Calu3 (cell line): ENCODE results near the gene TRIM44. TPM values are rescaled to one million over a fixed set of nuclear protein-coding genes. Genes with fewer than 3 reads are reported as not detected.

Source experiments
- BruUV-seq: library from RNA; stranded (reverse); fragments of 400-500 nt; replicated peaks from 2 replicates; lab custom pipeline; 2021; lab: Mats Ljungman, UMichigan
- CTCF ChIA-PET: fragments of 300-600 bp; sonication (Branson Sonifier 250); formaldehyde crosslinking; loops from one replicate; lab custom pipeline; 2022; ENCODE audit warnings: antibody characterized with exemption; lab: Charles Lee
- DNase-seq: peaks from one replicate; pipeline ENCODE4 v3.0.0; 2022
- H3K27ac Mint-ChIP-seq: one replicate; pipeline ENCODE4 v1.8.0; 2022; ENCODE audit warnings: mixed read lengths; ENCODE audit not compliant: unreplicated experiment
- H3K27me3 Mint-ChIP-seq: one replicate; pipeline ENCODE4 v1.8.0; 2022; ENCODE audit warnings: mixed read lengths; ENCODE audit not compliant: unreplicated experiment
- H3K36me3 Mint-ChIP-seq: one replicate; pipeline ENCODE4 v1.8.0; 2022; ENCODE audit warnings: mild to moderate bottlenecking, moderate library complexity, mixed read lengths; ENCODE audit not compliant: insufficient read depth, unreplicated experiment
- H3K4me1 Mint-ChIP-seq: one replicate; pipeline ENCODE4 v1.8.0; 2022; ENCODE audit warnings: mild to moderate bottlenecking, low read depth, mixed read lengths; ENCODE audit not compliant: unreplicated experiment
- H3K4me3 Mint-ChIP-seq: one replicate; pipeline ENCODE4 v1.8.0; 2022; ENCODE audit warnings: mild to moderate bottlenecking, low read depth, moderate library complexity, mixed read lengths; ENCODE audit not compliant: unreplicated experiment
- H3K9me3 Mint-ChIP-seq: one replicate; pipeline ENCODE4 v1.8.0; 2022; ENCODE audit warnings: low read depth, mixed read lengths; ENCODE audit not compliant: unreplicated experiment
- CTCF ChIP-seq: fragments of 200-600 bp; IDR thresholded peaks from one replicate; pipeline ENCODE4 v1.8.0; 2022; ENCODE audit warnings: antibody characterized with exemption; ENCODE audit not compliant: unreplicated experiment
- intact Hi-C: fragments of 100-400 bp; cut with micrococcal nuclease; formaldehyde crosslinking; loops from one replicate; pipeline ENCODE4 v1.10.0; 2022; ENCODE audit not compliant: unreplicated experiment
- total RNA-seq: library from RNA; stranded (reverse); gene quantifications from 2 replicates; pipeline ENCODE4 v1.2.3, GENCODE V29; 2022

TRIM44 gene
- total RNA-seq, 1 experiment from 2014 or later, result 71.3 TPM

GRCh38 chr11:35841733-35842132 lies 179.2 kb downstream of the TRIM44 start:
- peaks cover 35% of the 10 kb centered on the region for H3K27me3 Mint-ChIP-seq
- CTCF ChIA-PET, result interaction anchor here (1.8 kb wide), 1 partner anchor 20 kb away, joined by 8 read pairs; no protein-coding TSS in a partner anchor
- H3K4me3 Mint-ChIP-seq, result no peak overlapping the region
- no peak for DNase-seq
- no TSS peak for BruUV-seq
- H3K9me3 Mint-ChIP-seq, result no peaks in the 10 kb centered on the region
- H3K27ac Mint-ChIP-seq, result no peak overlapping the region
- intact Hi-C loops, result no loop called here
- no peaks in the 10 kb centered on the region for H3K4me1 Mint-ChIP-seq
- H3K36me3 Mint-ChIP-seq, result no peaks in the 10 kb centered on the region
- no peak for TF ChIP-seq CTCF

DNA sequence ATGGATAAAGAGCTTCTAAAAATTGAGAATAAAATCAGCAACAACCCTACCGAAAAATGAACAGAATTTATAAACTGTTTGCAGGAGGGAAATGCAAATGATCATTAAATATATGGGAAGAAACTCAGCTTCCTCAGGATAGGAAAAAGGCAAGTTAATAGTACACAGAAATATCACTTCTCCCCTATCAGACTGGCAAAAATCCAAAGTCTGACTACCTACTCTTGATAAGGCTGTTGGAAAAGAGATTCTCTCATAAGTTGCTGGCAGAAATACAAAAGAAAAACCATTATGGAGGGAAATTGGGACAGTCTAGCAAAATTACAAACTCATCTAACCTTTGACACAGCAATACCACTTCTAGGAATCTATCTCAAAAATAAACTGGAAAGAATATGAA lies 180.4 kb downstream of the TRIM44 start:
- no peaks in the 10 kb centered on the region for H3K4me1 Mint-ChIP-seq
- CTCF ChIA-PET, result no interaction called here
- intact Hi-C loops, result no loop called here

GRCh38 chr11:35844579-35844978 lies 182.0 kb downstream of the TRIM44 start:
- CTCF ChIA-PET, result interaction anchor here (0.8 kb wide), 1 partner anchor 455 kb away, joined by 11 read pairs; no protein-coding TSS in a partner anchor

More for the DNA sequence above, 180.4 kb downstream of the TRIM44 start:
- H3K4me3 Mint-ChIP-seq, result no peak overlapping the region
- H3K9me3 Mint-ChIP-seq, result no peaks in the 10 kb centered on the region
- no peak for TF ChIP-seq CTCF
- no peak for DNase-seq
- no TSS peak for BruUV-seq
- no peaks in the 10 kb centered on the region for H3K36me3 Mint-ChIP-seq
- H3K27ac Mint-ChIP-seq, result no peak overlapping the region
- peaks cover 47% of the 10 kb centered on the region for H3K27me3 Mint-ChIP-seq

DNA sequence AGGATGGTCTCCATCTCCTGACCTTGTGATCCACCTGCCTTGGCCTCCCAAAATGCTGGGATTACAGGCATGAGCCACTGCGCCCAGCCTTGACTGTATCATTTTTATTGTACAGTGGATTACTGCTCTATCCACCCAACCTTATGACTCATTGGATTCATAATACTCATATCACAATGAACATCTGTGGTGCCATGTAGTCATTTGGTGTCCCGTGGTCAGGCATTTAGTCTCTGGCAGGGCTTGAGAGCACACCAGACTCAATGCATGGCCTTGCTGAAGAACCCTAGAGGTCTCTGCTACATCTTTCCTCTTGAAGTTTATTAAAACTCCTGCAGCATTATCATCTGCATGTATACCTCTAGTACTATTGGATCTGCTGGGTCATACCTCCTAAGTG lies 183.3 kb downstream of the TRIM44 start:
- Mint-ChIP-seq H3K27me3 (peaks cover 65% of the 10 kb centered on the region), H3K36me3 (no peaks in the 10 kb centered on the region), H3K4me1 (no peaks in the 10 kb centered on the region), H3K4me3 (no peak overlapping the region), H3K27ac (no peak overlapping the region), H3K9me3 (no peaks in the 10 kb centered on the region)
- CTCF ChIA-PET, result no interaction called here
- TF ChIP-seq CTCF, result no peak
- DNase-seq, result no peak
- intact Hi-C loops, result no loop called here
- no TSS peak for BruUV-seq

More at GRCh38 chr11:35844579-35844978, 182.0 kb downstream of the TRIM44 start:
- no peak overlapping the region for H3K27ac Mint-ChIP-seq
- H3K27me3 Mint-ChIP-seq, result peaks cover 64% of the 10 kb centered on the region
- DNase-seq, result no peak
- intact Hi-C loops, result no loop called here
- no peaks in the 10 kb centered on the region for H3K9me3 Mint-ChIP-seq
- BruUV-seq, result no TSS peak
- TF ChIP-seq CTCF, result no peak
- no peaks in the 10 kb centered on the region for H3K36me3 Mint-ChIP-seq
- H3K4me3 Mint-ChIP-seq, result no peak overlapping the region
- no peaks in the 10 kb centered on the region for H3K4me1 Mint-ChIP-seq
